Esophagus muscularis mucosa (tissue), 4 donors: ENCODE data around the gene PDGFD.

Source experiments
- EP300 ChIP-seq: sonication (generic); formaldehyde crosslinking; IDR thresholded peaks from one replicate; pipeline ENCODE4 v1.6.1; 2017; ENCODE audit warnings: antibody characterized with exemption
- POLR2A ChIP-seq: fragments of 450-650 bp; IDR thresholded peaks from one replicate; pipeline ENCODE4 v1.6.1; 2017; ENCODE audit warnings: antibody characterized with exemption, moderate library complexity, mild to moderate bottlenecking, low read depth
- POLR2AphosphoS5 ChIP-seq, 2 donors: sonication (generic); formaldehyde crosslinking; IDR thresholded peaks; one replicate each; pipeline ENCODE4 v1.6.1; 2017; ENCODE audit warnings: antibody characterized with exemption in 2 of 2
- TF ChIP-seq, protein P1 (sequence below), 3 experiments: fragments of 200-600 bp in 2 of 3; fragments of 450-650 bp in 1 of 3; sonication (generic) in 2 of 3; IDR thresholded peaks; one replicate each; pipeline ENCODE4 v1.5.1; 2017 to 2019; ENCODE audit warnings: antibody characterized with exemption in 3 of 3, mild to moderate bottlenecking in 2 of 3, moderate library complexity in 1 of 3

DNA sequence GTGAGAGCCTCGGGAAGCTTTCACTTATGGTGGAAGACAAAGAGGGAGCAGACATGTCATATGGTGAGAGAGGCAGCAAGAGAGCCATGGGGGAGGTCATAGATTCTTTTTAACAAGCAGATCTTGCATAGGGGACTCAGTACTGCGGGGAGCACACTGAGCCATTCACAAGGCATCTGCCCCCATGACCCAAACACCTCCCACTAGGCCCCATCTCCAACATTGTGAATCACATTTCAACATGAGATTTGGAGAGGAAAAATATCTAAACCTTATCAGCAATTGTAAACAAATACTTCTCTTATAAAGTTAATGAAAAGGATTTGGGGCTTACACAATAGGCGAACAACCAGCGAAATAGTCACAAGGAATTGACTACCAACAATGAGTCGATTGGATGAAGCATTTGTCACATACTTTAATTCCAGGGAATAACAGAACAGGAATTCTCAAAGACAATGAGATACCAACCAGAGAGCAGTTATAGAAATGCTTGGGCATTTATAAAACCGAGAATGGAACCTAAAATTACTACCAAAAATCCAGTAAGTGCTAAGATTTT, 120.2 kb downstream of the PDGFD start:
- TF ChIP-seq EP300 (no peak), POLR2A (no peak), POLR2AphosphoS5 (IDR thresholded peaks at IDR 0.05) (no peak)
- TF ChIP-seq, protein P1, sequence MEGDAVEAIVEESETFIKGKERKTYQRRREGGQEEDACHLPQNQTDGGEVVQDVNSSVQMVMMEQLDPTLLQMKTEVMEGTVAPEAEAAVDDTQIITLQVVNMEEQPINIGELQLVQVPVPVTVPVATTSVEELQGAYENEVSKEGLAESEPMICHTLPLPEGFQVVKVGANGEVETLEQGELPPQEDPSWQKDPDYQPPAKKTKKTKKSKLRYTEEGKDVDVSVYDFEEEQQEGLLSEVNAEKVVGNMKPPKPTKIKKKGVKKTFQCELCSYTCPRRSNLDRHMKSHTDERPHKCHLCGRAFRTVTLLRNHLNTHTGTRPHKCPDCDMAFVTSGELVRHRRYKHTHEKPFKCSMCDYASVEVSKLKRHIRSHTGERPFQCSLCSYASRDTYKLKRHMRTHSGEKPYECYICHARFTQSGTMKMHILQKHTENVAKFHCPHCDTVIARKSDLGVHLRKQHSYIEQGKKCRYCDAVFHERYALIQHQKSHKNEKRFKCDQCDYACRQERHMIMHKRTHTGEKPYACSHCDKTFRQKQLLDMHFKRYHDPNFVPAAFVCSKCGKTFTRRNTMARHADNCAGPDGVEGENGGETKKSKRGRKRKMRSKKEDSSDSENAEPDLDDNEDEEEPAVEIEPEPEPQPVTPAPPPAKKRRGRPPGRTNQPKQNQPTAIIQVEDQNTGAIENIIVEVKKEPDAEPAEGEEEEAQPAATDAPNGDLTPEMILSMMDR (IDR thresholded peaks at IDR 0.05) = no peak
